H9 (cell line): ENCODE measurements around the gene STX11. TPM values are rescaled to one million over a fixed set of nuclear protein-coding genes. Genes with fewer than 3 reads are reported as not detected.

Experiments
- DNase-seq: peaks from one replicate; pipeline ENCODE4 v3.0.0-alpha.2; 2017
- H2AFZ ChIP-seq: one replicate; pipeline ENCODE4 v1.6.1; 2013; ENCODE audit warnings: mild to moderate bottlenecking, low read length, control low read depth, moderate library complexity
- H2AK5ac ChIP-seq: 2 replicates; pipeline ENCODE4 v1.6.1; 2013; ENCODE audit warnings: low read length, control low read depth, mixed read lengths; ENCODE audit not compliant: insufficient read length
- H2BK120ac ChIP-seq: one replicate; pipeline ENCODE4 v1.6.1; 2013; ENCODE audit warnings: low read depth, mild to moderate bottlenecking, low read length, control low read depth, inconsistent platforms; ENCODE audit not compliant: poor library complexity, severe bottlenecking
- H2BK12ac ChIP-seq: 2 replicates; pipeline ENCODE4 v1.6.1; 2013; ENCODE audit warnings: low read length, control low read depth, mixed read lengths, low read depth; ENCODE audit not compliant: insufficient read length
- H2BK15ac ChIP-seq: 2 replicates; pipeline ENCODE4 v1.6.1; 2013; ENCODE audit warnings: low read depth, low read length, control low read depth
- H2BK20ac ChIP-seq: one replicate; pipeline ENCODE4 v1.6.1; 2013; ENCODE audit warnings: low read depth, mild to moderate bottlenecking, low read length, control low read depth, inconsistent platforms; ENCODE audit not compliant: poor library complexity, severe bottlenecking
- H2BK5ac ChIP-seq: 2 replicates; pipeline ENCODE4 v1.6.1; 2013; ENCODE audit warnings: low read length, control low read depth, mixed read lengths; ENCODE audit not compliant: insufficient read length
- H3K14ac ChIP-seq: 2 replicates; pipeline ENCODE4 v1.6.1; 2013; ENCODE audit warnings: low read length, control low read depth; ENCODE audit not compliant: insufficient read depth
- H3K18ac ChIP-seq: 2 replicates; pipeline ENCODE4 v1.6.1; 2013; ENCODE audit warnings: low read depth, mild to moderate bottlenecking, mixed read lengths, low read length, control low read depth; ENCODE audit not compliant: insufficient read length
- H3K23ac ChIP-seq: 2 replicates; pipeline ENCODE4 v1.6.1; 2013; ENCODE audit warnings: low read length, control low read depth, mixed read lengths, low read depth; ENCODE audit not compliant: insufficient read length
- H3K23me2 ChIP-seq: 2 replicates; pipeline ENCODE4 v1.6.1; 2013; ENCODE audit warnings: low read depth, mild to moderate bottlenecking, mixed read lengths, low read length, control low read depth; ENCODE audit not compliant: insufficient read length, poor library complexity, severe bottlenecking
- H3K27ac ChIP-seq: 2 replicates; pipeline ENCODE4 v1.5.1; 2013; ENCODE audit warnings: low read length, control low read depth, mixed read lengths, low read depth; ENCODE audit not compliant: insufficient read length
- H3K27me3 ChIP-seq: 2 replicates; pipeline ENCODE4 v1.6.1; 2013; ENCODE audit warnings: low read length, control low read depth, inconsistent platforms; ENCODE audit not compliant: insufficient read depth
- H3K4ac ChIP-seq: 2 replicates; pipeline ENCODE4 v1.6.1; 2013; ENCODE audit warnings: low read depth, mild to moderate bottlenecking, control low read depth, inconsistent platforms, low read length, moderate library complexity
- H3K4me1 ChIP-seq: 2 replicates; pipeline ENCODE4 v1.6.1; 2013; ENCODE audit warnings: low read length, control low read depth, inconsistent platforms; ENCODE audit not compliant: insufficient read depth
- H3K4me2 ChIP-seq: 2 replicates; pipeline ENCODE4 v1.6.1; 2013; ENCODE audit warnings: low read length, control low read depth, mixed read lengths; ENCODE audit not compliant: insufficient read length, insufficient read depth
- H3K56ac ChIP-seq: 2 replicates; pipeline ENCODE4 v1.6.1; 2013; ENCODE audit warnings: low read depth, mild to moderate bottlenecking, mixed read lengths, low read length, control low read depth; ENCODE audit not compliant: insufficient read length
- H3K79me1 ChIP-seq: 2 replicates; pipeline ENCODE4 v1.6.1; 2013; ENCODE audit warnings: low read depth, mild to moderate bottlenecking, moderate library complexity, low read length, control low read depth, inconsistent platforms; ENCODE audit not compliant: insufficient read depth, poor library complexity, severe bottlenecking
- H3K79me2 ChIP-seq: 2 replicates; pipeline ENCODE4 v1.6.1; 2013; ENCODE audit warnings: low read length, control low read depth, inconsistent platforms; ENCODE audit not compliant: insufficient read depth
- H3K9ac ChIP-seq: 2 replicates; pipeline ENCODE4 v1.6.1; 2013; ENCODE audit warnings: low read length, control low read depth, mixed read lengths; ENCODE audit not compliant: insufficient read length; ENCODE audit errors: extremely low read depth
- H3K9me3 ChIP-seq: one replicate; pipeline ENCODE4 v1.6.1; 2013; ENCODE audit warnings: low read depth, low read length, inconsistent platforms; ENCODE audit not compliant: control insufficient read depth
- H3T11ph ChIP-seq: one replicate; pipeline ENCODE4 v1.6.1; 2013; ENCODE audit warnings: mild to moderate bottlenecking, low read length, control low read depth, inconsistent platforms
- H4K20me1 ChIP-seq: one replicate; pipeline ENCODE4 v1.6.1; 2013; ENCODE audit not compliant: control insufficient read depth, insufficient read length, insufficient read depth
- H4K5ac ChIP-seq: 2 replicates; pipeline ENCODE4 v1.6.1; 2013; ENCODE audit warnings: low read depth, mild to moderate bottlenecking, mixed read lengths, low read length, control low read depth; ENCODE audit not compliant: insufficient read length
- H4K8ac ChIP-seq: replicated peaks from 2 replicates; pipeline ENCODE4 v1.6.1; 2013; ENCODE audit warnings: low read length, control low read depth, mixed read lengths, low read depth; ENCODE audit not compliant: insufficient read length
- H4K91ac ChIP-seq: 2 replicates; pipeline ENCODE4 v1.6.1; 2013; ENCODE audit warnings: low read depth, mild to moderate bottlenecking, moderate library complexity, mixed read lengths, low read length, control low read depth; ENCODE audit not compliant: insufficient read length
- H3K27ac Mint-ChIP-seq, 3 experiments: 2 replicates in 2 of 3; 3 replicates in 1 of 3; pipeline ENCODE4 v1.8.0; 2020 to 2021; ENCODE audit warnings: mixed read lengths in 3 of 3, mild to moderate bottlenecking in 1 of 3, moderate library complexity in 1 of 3
- H3K27me3 Mint-ChIP-seq: 2 replicates; pipeline ENCODE4 v1.8.0; 2021; ENCODE audit warnings: low read depth, mild to moderate bottlenecking, moderate library complexity, mixed read lengths
- H3K36me3 Mint-ChIP-seq, 3 experiments: 2 replicates in 2 of 3; 3 replicates in 1 of 3; pipeline ENCODE4 v1.8.0; 2020 to 2021; ENCODE audit warnings: low read depth in 3 of 3, mixed read lengths in 3 of 3; ENCODE audit not compliant: insufficient read depth in 1 of 3
- H3K4me1 Mint-ChIP-seq, 2 experiments: 2 replicates each; pipeline ENCODE4 v1.8.0; 2020; ENCODE audit warnings: mixed read lengths in 2 of 2
- H3K4me3 Mint-ChIP-seq, 2 experiments: 2 replicates in 1 of 2; 3 replicates in 1 of 2; pipeline ENCODE4 v1.8.0; 2020 to 2021; ENCODE audit warnings: mild to moderate bottlenecking in 2 of 2, mixed read lengths in 2 of 2, moderate library complexity in 1 of 2
- H3K9me3 Mint-ChIP-seq, 2 experiments: 2 replicates in 1 of 2; 3 replicates in 1 of 2; pipeline ENCODE4 v1.8.0; 2020; ENCODE audit warnings: mild to moderate bottlenecking in 2 of 2, mixed read lengths in 2 of 2, moderate library complexity in 1 of 2
- CTCF ChIP-seq: fragments of 200-600 bp; sonication (generic); conservative IDR thresholded peaks from 3 replicates; pipeline ENCODE4 v1.8.0; 2021; ENCODE audit warnings: antibody characterized with exemption, mild to moderate bottlenecking
- WGBS: extraction: QIAGEN DNeasy Blood & Tissue Kit; methylation state at CpG from one replicate; pipeline ENCODE4 v1.1.7; 2013; ENCODE audit warnings: missing lambda C conversion rate, low lambda C conversion rate, mixed read lengths; ENCODE audit not compliant: insufficient read length; ENCODE audit errors: extremely low coverage; 5-methylcytosine and 5-hydroxymethylcytosine counted together
- total RNA-seq: library from RNA; stranded (reverse); gene quantifications from 2 replicates; pipeline ENCODE4 v1.2.1, GENCODE V29; 2021

Gene STX11
- total RNA-seq, 1 experiment from 2014 or later = 0.22 TPM

GRCh38 chr6:144134737-144135136, 15.6 kb upstream of the STX11 start:
- Histone ChIP-seq H3T11ph (no peak overlapping the region), H2AFZ (no peak overlapping the region), H3K9me3 (no peaks in the 10 kb centered on the region), H4K5ac (no peak overlapping the region), H2BK12ac (no peak overlapping the region), H3K4me2 (no peak overlapping the region), H3K56ac (no peak overlapping the region), H3K4me1 (no peaks in the 10 kb centered on the region), H2BK20ac (no peak overlapping the region), H3K18ac (no peak overlapping the region), H2AK5ac (no peak overlapping the region), H3K79me1 (no peaks in the 10 kb centered on the region), H3K27ac (no peak overlapping the region), H3K4ac (no peak overlapping the region), H2BK120ac (no peak overlapping the region), H2BK15ac (no peak overlapping the region), H3K23ac (no peak overlapping the region), H2BK5ac (no peak overlapping the region), H3K27me3 (no peaks in the 10 kb centered on the region), H3K79me2 (no peaks in the 10 kb centered on the region), H4K8ac (no peak overlapping the region), H3K14ac (no peak overlapping the region), H3K23me2 (no peaks in the 10 kb centered on the region), H3K9ac (no peak overlapping the region), H4K91ac (no peak overlapping the region), H4K20me1 (no peaks in the 10 kb centered on the region)
- no peaks in the 10 kb centered on the region for H3K36me3 Mint-ChIP-seq
- WGBS = no CpG with 5 or more reads among the region's 2 CpGs
- no peak overlapping the region for H3K27ac Mint-ChIP-seq
- H3K27me3 Mint-ChIP-seq = peaks cover 4% of the 10 kb centered on the region
- H3K4me3 Mint-ChIP-seq = no peak overlapping the region
- TF ChIP-seq CTCF = no peak
- no peak for DNase-seq
- H3K4me1 Mint-ChIP-seq = no peaks in the 10 kb centered on the region
- no peaks in the 10 kb centered on the region for H3K9me3 Mint-ChIP-seq
